Breast epithelium (tissue), 3 donors: ENCODE results near the gene RSPH3.

Experiments
- CTCF ChIP-seq, 3 donors: fragments of 450-650 bp; IDR thresholded peaks; one replicate each; pipeline ENCODE4 v1.5.1; 2016 to 2017; ENCODE audit warnings: antibody characterized with exemption in 3 of 3, mild to moderate bottlenecking in 3 of 3, moderate library complexity in 3 of 3
- POLR2AphosphoS5 ChIP-seq, 3 donors: sonication (generic); formaldehyde crosslinking; IDR thresholded peaks; one replicate each; pipeline ENCODE4 v1.6.1; 2017; ENCODE audit warnings: antibody characterized with exemption in 3 of 3

GRCh38 chr6:159042003-159042825 is 42.2 kb upstream of the RSPH3 start:
- TF ChIP-seq CTCF (IDR thresholded peaks at IDR 0.05) = peak; percentile 35 to 82 (median 77)
- peak in 1 of 3 donors; percentile 50 for TF ChIP-seq POLR2AphosphoS5 (IDR thresholded peaks at IDR 0.05)
